NK-92 (cell line): Measurements from ENCODE around the gene MIA2.
A peak's percentile ranks its signal among the peaks of the same experiment; 100 is the strongest.

Experiments used
- DNase-seq: peaks from one replicate; lab custom pipeline; 2025; ENCODE audit not compliant: unreplicated experiment; lab: John Stamatoyannopoulos, UW

The MIA2 gene

GRCh38 chr14:39383026-39383660 is 149.4 kb downstream of the MIA2 start:
- no peak for DNase-seq

- no peak for DNase-seq
These were observed 150.0 kb downstream of the MIA2 start for GRCh38 chr14:39383741-39384140.

- no peak for DNase-seq
These were observed 150.5 kb downstream of the MIA2 start for GRCh38 chr14:39384177-39384576.

GRCh38 chr14:39393289-39393688 is 159.6 kb downstream of the MIA2 start:
- no peak for DNase-seq

GRCh38 chr14:39395555-39396254 is 162.0 kb downstream of the MIA2 start:
- DNase-seq: no peak

GRCh38 chr14:39396448-39396847 is 162.7 kb downstream of the MIA2 start:
- DNase-seq: no peak

GRCh38 chr14:39398382-39398781 is 164.7 kb downstream of the MIA2 start:
- DNase-seq: no peak

- DNase-seq: no peak
These were observed 172.8 kb downstream of the MIA2 start for GRCh38 chr14:39406560-39406959.

GRCh38 chr14:39416072-39416471 is 182.4 kb downstream of the MIA2 start:
- no peak for DNase-seq

GRCh38 chr14:39417014-39417413 is 183.3 kb downstream of the MIA2 start:
- no peak for DNase-seq

GRCh38 chr14:39419272-39419671 is 185.6 kb downstream of the MIA2 start:
- no peak for DNase-seq

- no peak for DNase-seq
These were observed 188.5 kb downstream of the MIA2 start for GRCh38 chr14:39422243-39422642.

- no peak for DNase-seq
These were observed 190.1 kb downstream of the MIA2 start for GRCh38 chr14:39423793-39424192.

- no peak for DNase-seq
These were observed 192.2 kb downstream of the MIA2 start for GRCh38 chr14:39425947-39426346.

GRCh38 chr14:39426605-39427004 is 192.9 kb downstream of the MIA2 start:
- no peak for DNase-seq

GRCh38 chr14:39428118-39428517 is 194.4 kb downstream of the MIA2 start:
- no peak for DNase-seq

GRCh38 chr14:39430762-39431415 is 197.2 kb downstream of the MIA2 start:
- no peak for DNase-seq

- no peak for DNase-seq
These were observed 197.9 kb downstream of the MIA2 start for GRCh38 chr14:39431416-39432178.

GRCh38 chr14:39432179-39432618 is 198.5 kb downstream of the MIA2 start, which contains the start of gene FBXO33:
FBXO33 (minus strand) TSS chr14:39432433; CDS start chr14:39432162, 271 bp downstream.
- peak; percentile 65 for DNase-seq

- DNase-seq: peak; percentile 13
These were observed 199.1 kb downstream of the MIA2 start for GRCh38 chr14:39432619-39433451.

GRCh38 chr14:39433452-39433813 is 199.7 kb downstream of the MIA2 start:
- DNase-seq: no peak
